Activated CD8-positive, alpha-beta T cell treated with anti-CD3 and anti-CD28 coated beads, Interleukin-2, amount 10 ng/mL, durations not matched to agents 7 days and 5 days (primary cell): ENCODE data around the gene TRAPPC5. TPM values are rescaled to one million over a fixed set of nuclear protein-coding genes. Genes with fewer than 3 reads are reported as not detected.

Experiments
- ATAC-seq: fragments of 150-1000 bp; cut with Tn5 transposase; one replicate; pipeline ENCODE4 v1.10.0; 2021; ENCODE audit warnings: moderate library complexity
- CTCF ChIA-PET: fragments of 350-600 bp; sonication (Branson Sonifier 250); formaldehyde crosslinking; loops from one replicate; lab custom pipeline; 2021; ENCODE audit warnings: antibody characterized with exemption; lab: Charles Lee
- POLR2A ChIA-PET: fragments of 350-600 bp; sonication (Branson Sonifier 250); formaldehyde crosslinking; loops from one replicate; lab custom pipeline; 2021; ENCODE audit warnings: antibody characterized with exemption; lab: Charles Lee
- DNase-seq: peaks from one replicate; pipeline ENCODE4 v3.0.0-alpha.2; 2020
- H3K27ac Mint-ChIP-seq: one replicate; pipeline ENCODE4 v1.8.0; 2021; ENCODE audit warnings: mild to moderate bottlenecking, mixed read lengths
- H3K27me3 Mint-ChIP-seq: one replicate; pipeline ENCODE4 v1.8.0; 2021; ENCODE audit warnings: low read depth, mixed read lengths
- H3K36me3 Mint-ChIP-seq: one replicate; pipeline ENCODE4 v1.8.0; 2021; ENCODE audit warnings: low read depth, mixed read lengths
- H3K4me1 Mint-ChIP-seq: one replicate; pipeline ENCODE4 v1.8.0; 2021; ENCODE audit warnings: low read depth, mixed read lengths
- H3K4me3 Mint-ChIP-seq: one replicate; pipeline ENCODE4 v1.8.0; 2021; ENCODE audit warnings: mild to moderate bottlenecking, mixed read lengths
- H3K9me3 Mint-ChIP-seq: one replicate; pipeline ENCODE4 v1.8.0; 2022; ENCODE audit warnings: mixed read lengths; ENCODE audit not compliant: insufficient read depth
- total RNA-seq, 2 experiments: library from RNA; stranded (reverse); gene quantifications; one replicate each; pipeline ENCODE4 v1.2.3, GENCODE V29; 2021

Gene TRAPPC5
- total RNA-seq, 2 experiments from 2014 or later: 92.8 to 95.1 TPM

DNA sequence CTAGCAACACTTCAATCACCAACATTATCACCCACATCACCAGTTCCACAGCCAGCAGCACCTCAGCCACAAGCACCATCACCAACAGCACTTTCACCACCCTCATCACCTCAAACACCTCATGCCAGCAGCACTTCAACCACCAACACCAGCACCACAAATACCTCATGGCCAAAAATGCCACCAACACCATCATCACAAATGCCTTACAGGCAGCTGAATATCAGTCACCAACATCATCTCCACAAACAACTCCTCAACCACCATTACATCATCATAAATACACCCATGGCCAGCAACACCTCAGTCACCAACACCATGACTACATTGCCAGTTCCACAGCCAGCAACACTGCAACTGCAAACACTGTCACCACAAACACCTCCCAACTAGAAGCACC, 10.9 kb downstream of the TRAPPC5 start:
- ATAC-seq (no peak), DNase-seq (no peak)
- peaks cover under 1% of the 10 kb centered on the region for H3K27me3 Mint-ChIP-seq
- no peaks in the 10 kb centered on the region for H3K9me3 Mint-ChIP-seq
- H3K36me3 Mint-ChIP-seq: no peaks in the 10 kb centered on the region
- no peaks in the 10 kb centered on the region for H3K4me1 Mint-ChIP-seq
- ChIA-PET POLR2A (no interaction called here), CTCF (no interaction called here)
- H3K4me3 Mint-ChIP-seq: no peak overlapping the region
- H3K27ac Mint-ChIP-seq: no peak overlapping the region

- no peaks in the 10 kb centered on the region for H3K9me3 Mint-ChIP-seq
These were observed 11.9 kb downstream of the TRAPPC5 start for GRCh38 chr19:7692417-7693088.

GRCh38 chr19:7694499-7694898, 13.9 kb downstream of the TRAPPC5 start:
- Mint-ChIP-seq H3K27me3 (peaks cover 7% of the 10 kb centered on the region), H3K36me3 (no peaks in the 10 kb centered on the region), H3K4me3 (no peak overlapping the region), H3K4me1 (peaks cover 5% of the 10 kb centered on the region), H3K27ac (no peak overlapping the region), H3K9me3 (no peaks in the 10 kb centered on the region)
- ChIA-PET CTCF (interaction anchor here (2.1 kb wide), 1 partner anchor 14 kb away, joined by 8 read pairs; the partner anchor contains the start of gene TRAPPC5), POLR2A (no interaction called here)
- ATAC-seq (no peak), DNase-seq (no peak)

More at GRCh38 chr19:7692417-7693088, 11.9 kb downstream of the TRAPPC5 start:
- CTCF ChIA-PET: interaction anchor here (2.1 kb wide), 1 partner anchor 12 kb away, joined by 8 read pairs; the partner anchor contains the start of gene TRAPPC5
- no peak for DNase-seq
- Mint-ChIP-seq H3K36me3 (no peaks in the 10 kb centered on the region), H3K4me1 (no peaks in the 10 kb centered on the region), H3K27ac (no peak overlapping the region), H3K4me3 (no peak overlapping the region), H3K27me3 (peaks cover 3% of the 10 kb centered on the region)
- POLR2A ChIA-PET: no interaction called here
- ATAC-seq: no peak

GRCh38 chr19:7697721-7698287, 17.2 kb downstream of the TRAPPC5 start:
- Mint-ChIP-seq H3K27ac (no peak overlapping the region), H3K9me3 (no peaks in the 10 kb centered on the region), H3K4me1 (peaks cover 10% of the 10 kb centered on the region), H3K27me3 (peaks cover 13% of the 10 kb centered on the region), H3K36me3 (no peaks in the 10 kb centered on the region), H3K4me3 (no peak overlapping the region)
- ChIA-PET POLR2A (interaction anchor here (1.3 kb wide), 1 partner anchor 9 kb away, joined by 3 read pairs; no protein-coding TSS in a partner anchor), CTCF (interaction anchor here (1.2 to 3.4 kb wide), 2 partner anchors 17 to 129 kb away, joined by 3 to 19 read pairs; partner anchors contain the start of gene TRAPPC5)
- no peak for DNase-seq
- ATAC-seq: no peak

DNA sequence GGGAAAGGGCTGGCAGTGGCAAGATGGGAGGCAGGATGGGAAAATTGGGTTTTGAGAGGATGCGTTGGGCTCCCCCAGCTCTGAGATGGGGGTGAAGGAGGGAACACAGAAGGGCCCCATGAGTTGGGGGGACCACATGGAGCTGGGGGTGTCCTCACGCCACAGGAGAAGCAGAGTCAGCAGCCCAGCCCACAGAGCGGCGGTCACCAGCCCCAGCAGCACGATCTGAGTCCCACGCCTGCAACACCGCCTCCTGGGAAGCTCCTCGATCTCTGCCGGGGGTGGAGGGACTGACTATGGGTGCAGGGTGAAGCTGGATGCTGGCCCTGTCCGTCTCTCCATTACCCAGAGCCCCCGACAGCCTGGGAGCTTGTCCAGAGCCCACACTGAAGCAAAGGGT, 17.9 kb downstream of the TRAPPC5 start:
- POLR2A ChIA-PET: no interaction called here
- H3K9me3 Mint-ChIP-seq: no peaks in the 10 kb centered on the region
- H3K27ac Mint-ChIP-seq: no peak overlapping the region

GRCh38 chr19:7699003-7699402, 18.4 kb downstream of the TRAPPC5 start:
- POLR2A ChIA-PET: no interaction called here
- peaks cover 22% of the 10 kb centered on the region for H3K27me3 Mint-ChIP-seq
- H3K4me3 Mint-ChIP-seq: no peak overlapping the region
- ATAC-seq (no peak), DNase-seq (no peak)
- peaks cover 12% of the 10 kb centered on the region for H3K4me1 Mint-ChIP-seq
- no peak overlapping the region for H3K27ac Mint-ChIP-seq
- no peaks in the 10 kb centered on the region for H3K36me3 Mint-ChIP-seq
- no peaks in the 10 kb centered on the region for H3K9me3 Mint-ChIP-seq
- CTCF ChIA-PET: interaction anchor here (3.4 kb wide), 1 partner anchor 18 kb away, joined by 19 read pairs; the partner anchor contains the start of gene TRAPPC5

More for the DNA sequence above, 17.9 kb downstream of the TRAPPC5 start:
- DNase-seq (no peak), ATAC-seq (no peak)
- H3K4me3 Mint-ChIP-seq: no peak overlapping the region
- CTCF ChIA-PET: interaction anchor here (1.2 to 3.4 kb wide), 2 partner anchors 18 to 130 kb away, joined by 3 to 19 read pairs; partner anchors contain the start of gene TRAPPC5
- H3K36me3 Mint-ChIP-seq: no peaks in the 10 kb centered on the region
- peaks cover 17% of the 10 kb centered on the region for H3K27me3 Mint-ChIP-seq
- H3K4me1 Mint-ChIP-seq: peaks cover 10% of the 10 kb centered on the region

GRCh38 chr19:7699417-7700401, 19.1 kb downstream of the TRAPPC5 start:
- H3K36me3 Mint-ChIP-seq: no peaks in the 10 kb centered on the region
- no peaks in the 10 kb centered on the region for H3K9me3 Mint-ChIP-seq
- H3K4me3 Mint-ChIP-seq: no peak overlapping the region

GRCh38 chr19:7701049-7701653, 20.5 kb downstream of the TRAPPC5 start:
- no peak for DNase-seq
- Mint-ChIP-seq H3K4me1 (peaks cover 31% of the 10 kb centered on the region), H3K36me3 (no peaks in the 10 kb centered on the region), H3K4me3 (no peak overlapping the region), H3K9me3 (no peaks in the 10 kb centered on the region), H3K27ac (no peak overlapping the region), H3K27me3 (peaks cover 23% of the 10 kb centered on the region)
- ATAC-seq: no peak
- CTCF ChIA-PET: interaction anchor here (1.0 kb wide), 1 partner anchor 20 kb away, joined by 3 read pairs; the partner anchor contains the start of gene TRAPPC5
- POLR2A ChIA-PET: no interaction called here

More at GRCh38 chr19:7699417-7700401, 19.1 kb downstream of the TRAPPC5 start:
- no peak for DNase-seq
- H3K27me3 Mint-ChIP-seq: peaks cover 23% of the 10 kb centered on the region
- H3K27ac Mint-ChIP-seq: no peak overlapping the region
- ATAC-seq: no peak
- peaks cover 17% of the 10 kb centered on the region for H3K4me1 Mint-ChIP-seq
- ChIA-PET CTCF (interaction anchor here (3.4 kb wide), 1 partner anchor 19 kb away, joined by 19 read pairs; the partner anchor contains the start of gene TRAPPC5), POLR2A (no interaction called here)

GRCh38 chr19:7701654-7702457, 21.2 kb downstream of the TRAPPC5 start, which contains the start of gene FCER2:
FCER2 (minus strand) TSS chr19:7702131; CDS start chr19:7699760, 2,371 bp downstream.
- CTCF ChIA-PET: interaction anchor here (1.0 kb wide), 1 partner anchor 21 kb away, joined by 3 read pairs; the partner anchor contains the start of gene TRAPPC5
- ATAC-seq (no peak), DNase-seq (no peak)
- no peak within 1 kb of the TSS for H3K4me3 Mint-ChIP-seq
- no peaks in the 10 kb centered on the region for H3K9me3 Mint-ChIP-seq
- H3K27me3 Mint-ChIP-seq: peaks cover 25% of the 10 kb centered on the region
- no peak within 1 kb of the TSS for H3K27ac Mint-ChIP-seq
- POLR2A ChIA-PET: no interaction called here
- H3K4me1 Mint-ChIP-seq: peaks cover 38% of the 10 kb centered on the region
- no peaks in the 10 kb centered on the region for H3K36me3 Mint-ChIP-seq

DNA sequence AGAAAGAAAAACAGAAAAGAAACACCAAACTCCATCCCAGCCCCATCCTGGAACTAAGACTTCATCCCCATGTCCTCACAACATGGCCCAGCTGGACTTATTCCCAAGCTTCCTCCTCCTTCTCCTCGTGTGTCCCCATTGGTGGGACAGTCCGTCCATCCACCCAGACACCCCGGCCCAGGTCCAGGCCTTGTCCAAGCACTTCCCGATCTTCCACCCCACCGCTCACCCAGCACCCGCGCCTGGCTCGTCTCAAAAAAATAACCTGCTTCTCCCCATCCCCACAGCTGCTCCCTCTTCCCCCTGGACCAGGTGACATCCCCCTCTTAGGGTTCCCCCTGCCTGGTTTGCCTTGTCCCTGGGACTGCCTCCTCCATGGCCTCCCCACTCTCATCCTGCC, 22.7 kb downstream of the TRAPPC5 start:
- ChIA-PET CTCF (interaction anchor here (1.3 kb wide), 1 partner anchor 22 kb away, joined by 4 read pairs; the partner anchor contains the start of gene TRAPPC5), POLR2A (no interaction called here)
- no peak overlapping the region for H3K4me3 Mint-ChIP-seq
- H3K27ac Mint-ChIP-seq: no peak overlapping the region
- no peaks in the 10 kb centered on the region for H3K36me3 Mint-ChIP-seq
- DNase-seq (no peak), ATAC-seq (no peak)
- peaks cover 43% of the 10 kb centered on the region for H3K4me1 Mint-ChIP-seq
- peaks cover 26% of the 10 kb centered on the region for H3K27me3 Mint-ChIP-seq
- H3K9me3 Mint-ChIP-seq: no peaks in the 10 kb centered on the region
